Measurements from ENCODE around the gene TPRG1. TPM values are rescaled to one million over a fixed set of nuclear protein-coding genes. Genes with fewer than 3 reads are reported as not detected.

TPRG1 gene
- total RNA-seq, 4 donors from 2014 or later: 2.3 to 14.9 (median 4.1) TPM; not detected in 1

GRCh38 chr3:189289251-189289650, 117.5 kb downstream of the TPRG1 start:
- Histone ChIP-seq H3K27me3 (no peaks in the 10 kb centered on the region), H3K4me3 (no peak overlapping the region), H3K4me1 (no peaks in the 10 kb centered on the region), H3K36me3 (no peaks in the 10 kb centered on the region), H3K27ac (no peak overlapping the region), H3K9me3 (no peaks in the 10 kb centered on the region)
- no peak for DNase-seq
- intact Hi-C loops (cut with DNase I; ENCODE audit: low total_unique reads) (no loop called here), in situ Hi-C loops (cut with MboI; ENCODE audit: low pct_ligation_motif_present in 1 of 4, low pct_unique_long_range_greater_than_20kb in 1 of 4, low sequenced_read_pairs in 3 of 4) (no loop called here)
- 74 to 81% methylated on average over 2 of the region's 2 CpGs for WGBS, 2 donors (ENCODE audit: low coverage in 1 of 2)
- TF ChIP-seq CTCF (IDR thresholded peaks at IDR 0.05) (no peak), POLR2A (IDR thresholded peaks at IDR 0.05) (no peak), POLR2AphosphoS5 (IDR thresholded peaks at IDR 0.05) (no peak), EP300 (IDR thresholded peaks at IDR 0.05; ENCODE audit: low read depth) (no peak)

- DNase-seq: peak; percentile 10
- WGBS, 2 donors (ENCODE audit: low coverage in 1 of 2): 63 to 66% methylated on average over 4 to 6 of the region's 6 CpGs
Measured at GRCh38 chr3:189292667-189293484, 121.1 kb downstream of the TPRG1 start.

GRCh38 chr3:189294649-189295048, 122.9 kb downstream of the TPRG1 start:
- Histone ChIP-seq H3K36me3 (no peaks in the 10 kb centered on the region), H3K9me3 (no peaks in the 10 kb centered on the region), H3K27ac (no peak overlapping the region), H3K4me1 (peaks cover 0 to 5% (median 0%) of the 10 kb centered on the region in 4 donors), H3K4me3 (no peak overlapping the region), H3K27me3 (no peaks in the 10 kb centered on the region)
- intact Hi-C loops (cut with DNase I; ENCODE audit: low total_unique reads): loop anchor here (5.0 kb wide), 1 partner anchor 1512 kb away; no protein-coding TSS in a partner anchor
- no peak for DNase-seq
- in situ Hi-C loops (cut with MboI; ENCODE audit: low pct_ligation_motif_present in 1 of 4, low pct_unique_long_range_greater_than_20kb in 1 of 4, low sequenced_read_pairs in 3 of 4): no loop called here
- no peak for TF ChIP-seq CTCF (IDR thresholded peaks at IDR 0.05)
- no peak for TF ChIP-seq POLR2A (IDR thresholded peaks at IDR 0.05)
- TF ChIP-seq POLR2AphosphoS5 (IDR thresholded peaks at IDR 0.05): no peak
- no peak for TF ChIP-seq EP300 (IDR thresholded peaks at IDR 0.05; ENCODE audit: low read depth)
- WGBS, 2 donors (ENCODE audit: low coverage in 1 of 2): 81 to 85% methylated on average over 5 of the region's 5 CpGs

More at GRCh38 chr3:189292667-189293484, 121.1 kb downstream of the TPRG1 start:
- intact Hi-C loops (cut with DNase I; ENCODE audit: low total_unique reads) (loop anchor here (5.0 kb wide), 1 partner anchor 1511 kb away; no protein-coding TSS in a partner anchor), in situ Hi-C loops (cut with MboI; ENCODE audit: low pct_ligation_motif_present in 1 of 4, low pct_unique_long_range_greater_than_20kb in 1 of 4, low sequenced_read_pairs in 3 of 4) (no loop called here)
- TF ChIP-seq EP300 (IDR thresholded peaks at IDR 0.05; ENCODE audit: low read depth) (no peak), POLR2AphosphoS5 (IDR thresholded peaks at IDR 0.05) (no peak), CTCF (IDR thresholded peaks at IDR 0.05) (no peak), POLR2A (IDR thresholded peaks at IDR 0.05) (no peak)
- H3K36me3 ChIP-seq: no peaks in the 10 kb centered on the region
- no peaks in the 10 kb centered on the region for H3K9me3 ChIP-seq
- no peak overlapping the region for H3K4me3 ChIP-seq
- H3K27me3 ChIP-seq: no peaks in the 10 kb centered on the region
- H3K4me1 ChIP-seq: no peaks in the 10 kb centered on the region
- no peak overlapping the region for H3K27ac ChIP-seq

- no peak for DNase-seq
- Histone ChIP-seq H3K36me3 (no peaks in the 10 kb centered on the region), H3K27me3 (no peaks in the 10 kb centered on the region), H3K4me1 (peaks cover 0 to 5% (median 0%) of the 10 kb centered on the region in 4 donors), H3K9me3 (no peaks in the 10 kb centered on the region), H3K27ac (no peak overlapping the region), H3K4me3 (no peak overlapping the region)
- in situ Hi-C loops (cut with MboI; ENCODE audit: low pct_ligation_motif_present in 1 of 4, low pct_unique_long_range_greater_than_20kb in 1 of 4, low sequenced_read_pairs in 3 of 4) (no loop called here), intact Hi-C loops (cut with DNase I; ENCODE audit: low total_unique reads) (no loop called here)
- TF ChIP-seq POLR2AphosphoS5 (IDR thresholded peaks at IDR 0.05) (no peak), CTCF (IDR thresholded peaks at IDR 0.05) (no peak), EP300 (IDR thresholded peaks at IDR 0.05; ENCODE audit: low read depth) (no peak), POLR2A (IDR thresholded peaks at IDR 0.05) (no peak)
- 75 to 81% methylated on average over 3 of the region's 3 CpGs for WGBS, 2 donors (ENCODE audit: low coverage in 1 of 2)
Measured at GRCh38 chr3:189295089-189295488, 123.3 kb downstream of the TPRG1 start.
